H1 (cell line): ENCODE data around the gene PURB. TPM values are rescaled to one million over a fixed set of nuclear protein-coding genes. Genes with fewer than 3 reads are reported as not detected.
A peak's percentile ranks its signal among the peaks of the same experiment; 100 is the strongest.

ENCODE experiments used
- ATF2 ChIP-seq: IDR thresholded peaks from 2 replicates; pipeline ENCODE4 v1.6.1; 2012; ENCODE audit warnings: low read length, inconsistent platforms
- CHD7 ChIP-seq: fragments of 300-600 bp; sonication (generic); IDR thresholded peaks from 2 replicates; pipeline ENCODE4 v1.7.1; 2012; ENCODE audit warnings: low read length, moderate library complexity, mild to moderate bottlenecking, inconsistent platforms; ENCODE audit not compliant: insufficient replicate concordance
- CREB1 ChIP-seq: IDR thresholded peaks from 2 replicates; pipeline ENCODE4 v1.6.1; 2012; ENCODE audit warnings: inconsistent platforms
- E2F6 ChIP-seq: IDR thresholded peaks from 2 replicates; pipeline ENCODE4 v1.6.1; 2012; ENCODE audit warnings: inconsistent platforms
- PHF8 ChIP-seq: fragments of 200-600 bp; sonication (generic); conservative IDR thresholded peaks from 2 replicates; pipeline ENCODE4 v1.7.1; 2012; ENCODE audit warnings: low read depth, mild to moderate bottlenecking, inconsistent platforms, low read length, moderate library complexity
- RBBP5 ChIP-seq: IDR thresholded peaks from 2 replicates; pipeline ENCODE4 v1.7.1; 2012; ENCODE audit warnings: low read depth, mild to moderate bottlenecking, inconsistent platforms, low read length, moderate library complexity, borderline replicate concordance
- RNF2 ChIP-seq: fragments of 200-900, 300-1000 bp; sonication (generic); IDR thresholded peaks from 2 replicates; pipeline ENCODE4 v1.7.1; 2016; ENCODE audit warnings: borderline replicate concordance, low read depth, mild to moderate bottlenecking, antibody characterized with exemption, low read length; ENCODE audit not compliant: poor library complexity, severe bottlenecking; ENCODE audit errors: missing control alignments
- TBP ChIP-seq: IDR thresholded peaks from 2 replicates; pipeline ENCODE4 v1.6.1; 2011; ENCODE audit warnings: low read depth, low read length, improper control_type of control experiment
- TEAD4 ChIP-seq: IDR thresholded peaks from 2 replicates; pipeline ENCODE4 v1.6.1; 2012; ENCODE audit warnings: low read depth, low read length, inconsistent platforms, mixed read lengths
- polyA plus RNA-seq, 7 experiments: library from polyadenylated mRNA; depleted of rRNA in 3 of 7; stranded (reverse) in 5 of 7; unstranded in 2 of 7; fragments of >200 nt in 5 of 7; fragments of 200-250 nt in 2 of 7; gene quantifications; 1 replicate in 5 of 7; 2 replicates in 1 of 7; 4 replicates in 1 of 7; pipeline versions ENCODE4 v1.2.1 to v1.2.3, GENCODE V29; 2011 to 2013; ENCODE audit warnings: missing spikeins in 2 of 7, mixed read lengths in 2 of 7
- total RNA-seq: library from RNA; stranded (reverse); fragmentation: NEBNext Ultra II Directional; extraction: Animal tissue kit (Norgen Biotek cat#: 25700); gene quantifications from 2 replicates; pipeline ENCODE4 v1.2.1, GENCODE V29; 2021

PURB gene
- total and polyA plus RNA-seq, 2 of the 8 experiments (the other 6 are each of a cell fraction or from before 2014, with no cell fraction given), result 3.3 to 22.7 TPM

GRCh38 chr7:44847509-44847919, 37.8 kb downstream of the PURB start (continued):
- no peak for TF ChIP-seq CHD7
- TF ChIP-seq TBP, result no peak
- no peak for TF ChIP-seq RNF2
- peak; percentile 57; the same call in 1 of the 2 replicates for TF ChIP-seq ATF2
- TF ChIP-seq RBBP5, result no peak
- TF ChIP-seq TEAD4, result no peak
- peak; percentile 46; the same call in 1 of the 2 replicates for TF ChIP-seq CREB1
- peak; percentile 95; the same call in 1 of the 2 replicates for TF ChIP-seq PHF8
- no peak for TF ChIP-seq E2F6
